GM19467 (cell line): Measurements from ENCODE around the gene CRB1.

ENCODE experiments used
- ATAC-seq: cut with Tn5 transposase; IDR thresholded peaks from one replicate; pipeline ENCODE4 v1.9.1; 2021; ENCODE audit warnings: mild to moderate bottlenecking, moderate library complexity; ENCODE audit not compliant: unreplicated experiment

The CRB1 gene

GRCh38 chr1:197342044-197342565 is 74.1 kb downstream of the CRB1 start:
- no peak for ATAC-seq

DNA sequence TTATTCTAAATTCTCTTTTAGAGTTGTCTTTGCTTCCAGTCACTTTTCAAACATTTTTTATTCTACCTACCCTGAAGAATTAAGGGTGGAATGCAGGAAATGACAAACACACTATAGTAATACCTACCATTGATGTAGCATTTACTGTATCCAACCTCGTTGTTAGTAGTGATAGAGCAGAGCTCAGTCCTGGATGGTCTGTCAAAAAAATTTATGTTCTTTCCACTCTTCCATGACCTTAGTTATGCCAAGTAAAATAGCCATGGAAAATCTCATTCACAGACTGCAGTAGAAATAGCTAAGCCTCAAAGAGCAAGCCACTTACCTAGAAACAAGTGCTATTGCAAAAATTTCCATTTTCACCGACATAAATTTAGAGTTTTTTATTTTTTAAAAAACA is 74.6 kb downstream of the CRB1 start:
- no peak for ATAC-seq

GRCh38 chr1:197343663-197344273 is 75.7 kb downstream of the CRB1 start:
- no peak for ATAC-seq

DNA sequence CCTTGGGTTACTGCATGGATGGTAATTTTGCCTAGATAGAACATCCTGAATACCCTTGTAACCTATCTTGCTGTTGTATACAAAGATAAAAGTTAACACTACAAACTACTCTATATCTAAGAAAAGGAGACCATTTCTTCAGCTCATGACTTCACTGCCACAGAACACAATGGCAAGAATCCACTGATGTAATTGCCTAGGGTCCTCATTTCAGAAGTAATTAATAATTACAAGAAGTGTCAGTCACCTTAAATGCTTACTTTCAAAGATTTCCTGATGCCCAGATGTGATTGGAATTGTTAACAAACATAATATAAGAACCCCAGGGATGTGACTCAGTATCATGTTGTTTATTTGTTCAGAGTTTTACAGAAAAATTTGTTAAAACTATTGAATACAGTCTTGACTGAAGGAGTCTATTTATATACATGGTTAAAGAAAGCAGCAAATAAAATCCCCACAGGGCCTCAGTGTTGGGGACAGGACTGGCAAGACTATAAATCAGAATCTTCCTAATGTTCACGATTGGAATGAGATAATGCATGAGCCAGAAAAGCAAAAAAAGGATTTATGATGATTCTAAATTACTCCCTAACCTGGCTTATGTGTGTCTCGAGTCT is 83.9 kb downstream of the CRB1 start:
- ATAC-seq = no peak

DNA sequence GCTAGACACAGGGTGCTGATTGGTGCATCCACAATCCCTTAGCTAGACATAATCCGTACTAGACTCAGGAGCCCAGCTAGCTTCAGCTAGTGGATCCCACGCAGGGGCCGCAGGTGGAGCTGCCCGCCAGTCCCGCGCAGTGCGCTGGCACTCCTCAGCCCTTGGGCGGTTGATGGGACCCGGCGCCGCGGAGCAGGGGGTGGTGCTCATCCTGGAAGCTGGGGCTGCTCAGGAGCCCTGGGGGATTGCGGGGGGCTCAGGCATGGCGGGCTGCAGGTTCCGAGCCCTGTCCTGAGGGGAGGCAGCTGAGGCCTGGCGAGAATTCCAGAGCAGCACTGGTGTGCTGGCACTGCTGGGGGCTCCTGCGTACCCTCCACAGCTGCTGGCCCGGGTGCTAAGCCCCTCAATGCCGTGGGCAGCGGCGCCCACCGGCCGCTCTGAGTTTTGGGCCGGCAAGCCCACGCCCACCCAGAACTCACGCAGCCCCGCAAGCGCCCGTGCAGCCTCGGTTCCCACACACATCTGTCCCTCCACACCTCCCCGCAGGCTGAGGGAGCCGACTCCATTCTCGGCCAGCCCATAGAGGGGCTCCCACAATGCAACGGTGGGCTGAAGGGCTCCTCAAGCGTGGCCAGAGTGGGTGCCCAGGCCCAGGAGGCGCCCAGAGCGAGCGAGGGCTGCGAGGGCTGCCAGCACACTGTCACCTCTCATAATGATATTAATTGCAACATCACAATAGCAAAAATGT is 87.4 kb downstream of the CRB1 start:
- no peak for ATAC-seq

GRCh38 chr1:197356723-197357533 is 88.9 kb downstream of the CRB1 start:
- no peak for ATAC-seq

- ATAC-seq = no peak
These were observed 90.9 kb downstream of the CRB1 start for GRCh38 chr1:197358959-197359358.

DNA sequence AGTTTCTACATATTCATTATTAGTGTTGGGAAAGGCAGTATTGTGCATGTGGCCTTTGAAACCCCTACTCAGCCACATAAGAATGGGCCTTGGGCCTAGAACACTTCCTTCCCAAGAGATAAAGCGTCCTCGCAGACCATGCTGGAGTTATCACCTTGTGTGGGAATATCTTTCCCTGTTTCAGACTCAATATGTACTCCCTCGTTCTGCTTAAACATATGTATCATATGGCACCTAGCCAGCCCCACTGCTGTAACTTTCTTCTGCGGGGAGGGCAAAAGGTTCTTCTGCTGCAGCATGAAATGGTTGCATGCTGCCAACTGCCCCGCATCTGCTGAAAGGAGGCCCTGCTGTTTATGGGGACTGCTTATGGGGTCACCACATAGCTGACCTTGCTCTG is 92.0 kb downstream of the CRB1 start:
- ATAC-seq = no peak

- no peak for ATAC-seq
These were observed 94.8 kb downstream of the CRB1 start for GRCh38 chr1:197362871-197363270.

DNA sequence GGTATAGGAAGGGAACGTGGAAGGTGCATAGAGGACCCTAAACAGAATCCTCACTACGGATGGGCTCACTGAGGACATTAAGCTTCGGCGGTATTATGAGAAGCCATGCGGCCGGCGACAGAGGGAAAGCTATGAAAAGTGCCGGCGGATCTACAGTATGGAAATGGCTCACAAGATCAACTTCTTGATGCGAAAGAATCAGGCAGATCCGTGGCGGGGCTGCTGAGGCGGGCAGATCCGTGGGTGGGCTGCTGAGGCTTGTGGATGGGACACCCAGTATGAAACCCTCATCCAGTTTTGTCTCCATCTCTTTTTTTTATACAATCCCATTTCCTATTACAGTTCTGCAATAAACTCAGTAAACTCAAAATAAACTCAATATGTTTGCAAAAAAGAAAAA is 95.8 kb downstream of the CRB1 start:
- no peak for ATAC-seq

DNA sequence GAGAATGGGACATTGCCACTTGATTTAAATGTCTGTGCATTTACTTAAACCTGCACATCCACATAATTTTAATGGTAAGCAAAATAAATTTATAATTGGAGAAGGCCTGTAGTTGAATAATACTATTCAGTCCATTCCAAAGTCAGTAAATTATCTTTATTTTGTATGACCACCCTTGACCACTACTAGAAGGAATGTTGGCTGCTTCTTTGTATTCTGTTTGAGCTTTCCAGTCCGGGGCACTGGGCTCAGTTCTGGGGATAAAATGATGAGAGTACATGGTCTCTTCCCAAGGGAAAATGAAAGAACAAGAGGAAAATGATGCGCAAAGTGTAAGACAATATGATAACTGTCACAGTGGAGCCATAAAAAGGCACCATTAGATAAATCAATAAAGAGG is 98.9 kb downstream of the CRB1 start:
- ATAC-seq = no peak

DNA sequence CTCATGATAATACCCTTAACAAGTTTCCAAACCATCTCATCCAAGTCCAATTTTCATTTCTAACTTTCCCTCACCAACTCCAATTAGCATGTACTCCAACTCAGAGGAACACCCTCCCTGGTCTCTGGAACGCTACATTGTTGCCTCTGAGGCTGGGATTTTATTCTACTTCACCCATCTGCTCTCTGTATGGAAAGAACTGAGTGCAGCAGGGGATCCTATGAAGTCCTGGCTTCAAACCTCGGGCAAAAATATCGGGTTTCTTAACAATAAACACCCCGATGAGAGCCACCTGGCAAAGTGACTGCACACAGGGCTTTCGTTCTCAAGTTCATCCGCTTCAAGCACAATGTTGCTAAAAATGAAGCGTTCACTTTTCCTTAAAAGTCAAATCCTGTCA is 99.6 kb downstream of the CRB1 start:
- no peak for ATAC-seq

DNA sequence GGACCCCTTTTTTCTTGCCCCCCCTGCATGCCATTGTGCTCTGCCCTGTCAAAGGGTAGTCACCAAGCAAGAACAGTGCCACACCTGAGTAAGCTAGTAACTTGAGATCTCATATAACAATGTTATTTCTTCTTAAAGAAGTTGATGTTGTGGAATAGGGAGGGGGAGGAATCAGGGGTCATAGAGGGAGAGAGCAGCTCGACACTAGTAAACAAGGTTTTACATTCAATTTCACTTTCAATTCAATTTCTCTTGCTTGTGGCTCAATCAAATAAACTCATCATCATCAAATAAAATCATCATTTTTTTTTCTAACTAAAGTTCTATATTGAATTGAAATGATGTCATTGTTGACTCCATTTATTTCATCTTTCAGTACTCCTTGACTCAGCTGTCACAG is 106.4 kb downstream of the CRB1 start:
- ATAC-seq = no peak

- ATAC-seq = no peak
These were observed 116.4 kb downstream of the CRB1 start for GRCh38 chr1:197384471-197384870.

- ATAC-seq = no peak
These were observed 120.7 kb downstream of the CRB1 start for GRCh38 chr1:197388801-197389200.

DNA sequence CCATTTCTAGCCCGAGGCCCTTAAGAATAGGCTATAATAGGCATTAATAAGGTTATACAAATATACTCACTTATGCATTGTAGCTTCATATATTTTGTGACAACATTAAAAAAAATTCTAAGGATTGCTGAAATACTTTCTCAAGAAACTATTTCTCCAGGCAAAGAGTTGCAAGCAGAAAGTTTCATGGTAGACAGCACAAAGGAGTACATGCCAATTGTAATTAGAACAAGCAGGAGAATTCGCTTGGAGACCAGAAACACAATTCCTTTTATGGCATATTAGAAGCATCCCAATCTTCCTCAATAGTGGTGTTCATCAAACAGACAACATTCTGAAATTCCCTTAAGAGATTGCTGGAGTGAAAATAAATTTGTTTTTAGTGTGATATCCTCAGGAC is 122.8 kb downstream of the CRB1 start:
- no peak for ATAC-seq

DNA sequence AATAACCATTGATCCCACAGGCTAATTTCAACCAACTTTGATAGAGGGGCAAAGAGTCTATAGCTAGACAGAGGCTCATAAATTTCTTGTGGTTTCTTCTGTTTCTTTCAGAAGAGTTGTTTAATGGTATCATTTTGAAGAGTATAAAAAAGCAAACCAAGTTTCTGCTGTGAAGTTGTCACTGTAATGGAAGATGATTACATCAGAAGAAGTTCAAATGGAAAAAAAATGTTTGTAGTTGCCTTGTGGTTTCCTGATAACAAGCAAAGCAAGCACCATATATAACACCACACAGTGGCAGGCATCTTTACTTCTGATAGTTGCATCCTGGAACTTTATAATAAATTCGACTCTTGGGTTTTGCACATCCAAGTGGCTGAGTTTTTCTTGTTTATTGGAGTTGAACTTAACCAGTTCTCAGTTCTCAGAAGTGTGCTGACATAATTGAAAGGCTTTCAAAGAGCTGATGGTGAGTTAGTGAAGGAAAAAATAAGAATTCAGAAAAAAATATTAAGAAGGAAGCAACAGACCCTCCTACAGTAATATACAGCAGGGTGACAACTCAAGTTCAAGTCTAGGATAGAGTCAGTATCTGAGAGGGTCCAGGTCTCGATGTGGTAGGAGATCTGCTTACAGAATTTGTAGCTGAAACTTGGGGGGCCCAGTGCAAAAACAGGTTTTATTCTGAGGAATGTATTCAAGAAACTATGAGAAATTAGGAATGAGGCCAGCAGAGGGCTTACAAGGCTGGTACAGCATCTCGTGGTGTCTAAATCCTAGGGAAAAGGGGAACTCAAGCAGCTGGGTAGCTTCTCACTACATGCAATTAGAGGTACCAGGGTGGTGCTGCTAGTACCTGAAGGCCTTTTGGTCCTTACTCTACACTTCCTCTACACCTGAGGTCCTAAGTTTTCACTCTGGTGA is 123.5 kb downstream of the CRB1 start:
- ATAC-seq = no peak

- ATAC-seq = no peak
These were observed 124.5 kb downstream of the CRB1 start for GRCh38 chr1:197392541-197392940.

DNA sequence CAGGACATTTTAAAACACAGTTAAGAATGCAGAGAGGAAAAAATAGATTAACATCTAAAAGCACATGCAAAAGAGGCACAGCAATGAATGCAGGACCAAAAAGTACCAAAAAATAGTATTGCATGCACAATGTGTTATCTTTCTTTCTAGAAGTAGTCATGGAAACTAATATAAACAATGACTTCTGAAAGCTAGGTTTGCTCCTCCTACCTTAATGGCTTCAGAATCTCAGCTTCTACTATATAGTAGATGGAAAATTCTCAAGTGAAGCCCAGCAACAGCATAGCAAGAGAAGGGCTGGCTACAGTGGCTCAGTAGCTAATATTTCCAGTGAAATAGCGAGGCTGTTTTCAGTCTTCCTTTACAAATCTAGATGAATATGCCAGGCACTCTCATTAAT is 125.1 kb downstream of the CRB1 start:
- no peak for ATAC-seq

GRCh38 chr1:197393772-197394171 is 125.7 kb downstream of the CRB1 start:
- ATAC-seq = no peak
